NCI-H526 (cell line): ENCODE results near the gene C1orf115.
"Not testable (repeated sequence)": the region's sequence is repeated elsewhere in the genome, so short reads cannot be mapped to it uniquely, and the experiment has no call there.

Source experiments
- DNase-seq, 2 experiments: peaks; one replicate each; lab custom pipeline; 2025; lab: John Stamatoyannopoulos, UW

C1orf115 gene

GRCh38 chr1:220726634-220727033 lies 36.5 kb downstream of the C1orf115 start:
- DNase-seq, result no peak

- no peak for DNase-seq
These were observed 37.4 kb downstream of the C1orf115 start for GRCh38 chr1:220727519-220727918.

GRCh38 chr1:220730486-220730885 lies 40.3 kb downstream of the C1orf115 start:
- DNase-seq, result no peak

GRCh38 chr1:220732137-220732536 lies 42.0 kb downstream of the C1orf115 start:
- DNase-seq, result no peak

- DNase-seq, result no peak
These were observed 42.5 kb downstream of the C1orf115 start for GRCh38 chr1:220732621-220733020.

GRCh38 chr1:220733086-220733601 lies 43.0 kb downstream of the C1orf115 start:
- DNase-seq, result peak; percentile 68 to 69

GRCh38 chr1:220734571-220735326 lies 44.6 kb downstream of the C1orf115 start:
- DNase-seq, result no peak

- DNase-seq, result not testable (repeated sequence)
These were observed 46.1 kb downstream of the C1orf115 start for GRCh38 chr1:220736283-220736682.

- DNase-seq, result no peak
These were observed 51.2 kb downstream of the C1orf115 start for GRCh38 chr1:220741349-220741748.

- DNase-seq, result no peak
These were observed 51.7 kb downstream of the C1orf115 start for GRCh38 chr1:220741825-220742224.

- DNase-seq, result no peak
These were observed 52.4 kb downstream of the C1orf115 start for GRCh38 chr1:220742520-220742919.

GRCh38 chr1:220746851-220747250 lies 56.7 kb downstream of the C1orf115 start:
- DNase-seq, result no peak

GRCh38 chr1:220747437-220748088 lies 57.4 kb downstream of the C1orf115 start:
- DNase-seq, result no peak

- peak; percentile 38 to 78 for DNase-seq
These were observed 58.1 kb downstream of the C1orf115 start, which contains the start of gene MTARC2 for GRCh38 chr1:220748089-220748934. Gene MTARC2, plus strand, starts transcription at chr1:220748322. Its CDS starts 210 bp downstream, at chr1:220748532.
